OCI-LY1 (cell line): ENCODE measurements around the gene DCST1.

ENCODE experiments used
- EZH2 ChIP-seq: fragments of 200-600 bp; sonication (generic), shearing (Covaris generic); IDR thresholded peaks from 2 replicates; pipeline ENCODE4 v1.8.0; 2017; ENCODE audit warnings: borderline replicate concordance, mixed run types, mild to moderate bottlenecking, antibody characterized with exemption, low read length, moderate library complexity, mixed read lengths
- TF ChIP-seq, protein P1 (sequence below): fragments of 200-600 bp; sonication (generic), shearing (Covaris generic); IDR thresholded peaks from 2 replicates; pipeline ENCODE4 v1.5.1; 2017; ENCODE audit warnings: mild to moderate bottlenecking, antibody characterized with exemption, low read length, moderate library complexity, mixed read lengths

- TF ChIP-seq EZH2 = no peak
- TF ChIP-seq, protein P1, sequence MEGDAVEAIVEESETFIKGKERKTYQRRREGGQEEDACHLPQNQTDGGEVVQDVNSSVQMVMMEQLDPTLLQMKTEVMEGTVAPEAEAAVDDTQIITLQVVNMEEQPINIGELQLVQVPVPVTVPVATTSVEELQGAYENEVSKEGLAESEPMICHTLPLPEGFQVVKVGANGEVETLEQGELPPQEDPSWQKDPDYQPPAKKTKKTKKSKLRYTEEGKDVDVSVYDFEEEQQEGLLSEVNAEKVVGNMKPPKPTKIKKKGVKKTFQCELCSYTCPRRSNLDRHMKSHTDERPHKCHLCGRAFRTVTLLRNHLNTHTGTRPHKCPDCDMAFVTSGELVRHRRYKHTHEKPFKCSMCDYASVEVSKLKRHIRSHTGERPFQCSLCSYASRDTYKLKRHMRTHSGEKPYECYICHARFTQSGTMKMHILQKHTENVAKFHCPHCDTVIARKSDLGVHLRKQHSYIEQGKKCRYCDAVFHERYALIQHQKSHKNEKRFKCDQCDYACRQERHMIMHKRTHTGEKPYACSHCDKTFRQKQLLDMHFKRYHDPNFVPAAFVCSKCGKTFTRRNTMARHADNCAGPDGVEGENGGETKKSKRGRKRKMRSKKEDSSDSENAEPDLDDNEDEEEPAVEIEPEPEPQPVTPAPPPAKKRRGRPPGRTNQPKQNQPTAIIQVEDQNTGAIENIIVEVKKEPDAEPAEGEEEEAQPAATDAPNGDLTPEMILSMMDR = no peak
Observed at GRCh38 chr1:154994269-154994587, 39.4 kb upstream of the DCST1 start.
